ENCODE measurements around the gene LRRC37A. TPM values are rescaled to one million over a fixed set of nuclear protein-coding genes. Genes with fewer than 3 reads are reported as not detected.

Gene LRRC37A
- total and polyA plus RNA-seq, 10 of the 15 experiments (the other 5 are each of a cell fraction or from before 2014, with no cell fraction given): 0.18 to 4.0 (median 2.4) TPM

DNA sequence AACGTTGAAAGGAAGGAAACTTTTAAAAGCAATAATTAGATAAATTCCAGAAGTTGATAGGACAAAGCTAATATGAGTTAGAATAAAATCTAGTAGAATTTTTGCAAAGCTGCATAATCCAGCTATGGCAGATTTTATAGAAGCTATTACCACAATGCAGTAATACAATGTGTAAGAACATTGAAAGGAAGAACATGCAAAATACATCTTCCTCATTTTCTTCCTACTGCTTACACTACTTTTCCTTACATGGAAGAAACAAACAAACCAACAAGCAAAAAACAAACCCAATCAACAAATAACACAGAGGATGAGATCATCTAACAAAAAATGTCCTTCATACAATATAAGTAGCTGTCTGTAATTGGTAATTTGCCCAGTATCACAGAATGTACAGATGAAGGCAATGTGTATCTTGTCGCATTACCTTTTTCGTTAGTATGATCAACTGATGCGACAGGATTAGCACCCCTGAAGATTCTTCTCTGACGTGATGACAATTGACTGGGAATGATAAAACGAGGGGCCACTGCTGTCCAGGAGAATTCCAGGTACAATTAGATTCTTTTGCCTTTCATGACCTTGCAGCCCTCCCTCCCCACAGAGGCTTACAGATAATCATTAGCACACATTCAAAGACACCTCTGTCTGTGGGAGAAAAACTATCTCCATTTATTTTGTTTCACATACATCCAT is 21.2 kb upstream of the LRRC37A start:
- RAD21 ChIA-PET (ENCODE audit: unreplicated experiment): no interaction called here
- in situ Hi-C loops (cut with MboI): loop anchor here (25.0 kb wide), 1 partner anchor 686 kb away; no protein-coding TSS in a partner anchor
- Histone ChIP-seq H3K27me3 (replicated peaks in 1 of 2; ENCODE audit: control insufficient read depth in 2 of 2, insufficient read depth in 2 of 2, low read length in 1 of 2) (no peaks in the 10 kb centered on the region), H3K27ac (ENCODE audit: control insufficient read depth, insufficient read depth) (no peak overlapping the region), H3K4me3 (no peak overlapping the region), H3K4me1 (ENCODE audit: control insufficient read depth, insufficient read depth, low read length) (no peaks in the 10 kb centered on the region), H3K9ac (ENCODE audit: control insufficient read depth, insufficient read depth, low read length) (no peak overlapping the region), H3K4me2 (ENCODE audit: control insufficient read depth, insufficient read depth) (no peak overlapping the region), H4K20me1 (ENCODE audit: control insufficient read depth, insufficient read depth) (no peaks in the 10 kb centered on the region), H3K79me2 (ENCODE audit: control insufficient read depth, insufficient read depth, low read length) (no peaks in the 10 kb centered on the region), H3K36me3 (ENCODE audit: control insufficient read depth in 2 of 2, insufficient read depth in 2 of 2, low read length in 1 of 2) (no peaks in the 10 kb centered on the region), H2AFZ (ENCODE audit: control insufficient read depth, low read depth, low read length) (no peak overlapping the region), H3K9me3 (replicated peaks; ENCODE audit: control insufficient read depth, insufficient read depth, low read length) (no peaks in the 10 kb centered on the region)
- peak; percentile 84 for FAIRE-seq
- POLR2A ChIA-PET: no interaction called here
- no TSS peak for BruUV-seq (replicated peaks)
- WGBS (ENCODE audit: insufficient coverage, insufficient replicate concordance, low lambda C conversion rate, missing lambda C conversion rate): 38% methylated on average over 6 of the region's 6 CpGs
- ATAC-seq: no peak
- CTCF ChIA-PET: interaction anchor here (5.9 kb wide), 1 partner anchor 14 kb away, joined by 32 read pairs; no protein-coding TSS in a partner anchor
- intact Hi-C loops (cut with micrococcal nuclease; ENCODE audit: unreplicated experiment): no loop called here
- TF ChIP-seq RELA (IDR thresholded peaks at IDR 0.05; ENCODE audit: borderline replicate concordance, partially characterized antibody): no peak
- TF ChIP-seq, protein P1, sequence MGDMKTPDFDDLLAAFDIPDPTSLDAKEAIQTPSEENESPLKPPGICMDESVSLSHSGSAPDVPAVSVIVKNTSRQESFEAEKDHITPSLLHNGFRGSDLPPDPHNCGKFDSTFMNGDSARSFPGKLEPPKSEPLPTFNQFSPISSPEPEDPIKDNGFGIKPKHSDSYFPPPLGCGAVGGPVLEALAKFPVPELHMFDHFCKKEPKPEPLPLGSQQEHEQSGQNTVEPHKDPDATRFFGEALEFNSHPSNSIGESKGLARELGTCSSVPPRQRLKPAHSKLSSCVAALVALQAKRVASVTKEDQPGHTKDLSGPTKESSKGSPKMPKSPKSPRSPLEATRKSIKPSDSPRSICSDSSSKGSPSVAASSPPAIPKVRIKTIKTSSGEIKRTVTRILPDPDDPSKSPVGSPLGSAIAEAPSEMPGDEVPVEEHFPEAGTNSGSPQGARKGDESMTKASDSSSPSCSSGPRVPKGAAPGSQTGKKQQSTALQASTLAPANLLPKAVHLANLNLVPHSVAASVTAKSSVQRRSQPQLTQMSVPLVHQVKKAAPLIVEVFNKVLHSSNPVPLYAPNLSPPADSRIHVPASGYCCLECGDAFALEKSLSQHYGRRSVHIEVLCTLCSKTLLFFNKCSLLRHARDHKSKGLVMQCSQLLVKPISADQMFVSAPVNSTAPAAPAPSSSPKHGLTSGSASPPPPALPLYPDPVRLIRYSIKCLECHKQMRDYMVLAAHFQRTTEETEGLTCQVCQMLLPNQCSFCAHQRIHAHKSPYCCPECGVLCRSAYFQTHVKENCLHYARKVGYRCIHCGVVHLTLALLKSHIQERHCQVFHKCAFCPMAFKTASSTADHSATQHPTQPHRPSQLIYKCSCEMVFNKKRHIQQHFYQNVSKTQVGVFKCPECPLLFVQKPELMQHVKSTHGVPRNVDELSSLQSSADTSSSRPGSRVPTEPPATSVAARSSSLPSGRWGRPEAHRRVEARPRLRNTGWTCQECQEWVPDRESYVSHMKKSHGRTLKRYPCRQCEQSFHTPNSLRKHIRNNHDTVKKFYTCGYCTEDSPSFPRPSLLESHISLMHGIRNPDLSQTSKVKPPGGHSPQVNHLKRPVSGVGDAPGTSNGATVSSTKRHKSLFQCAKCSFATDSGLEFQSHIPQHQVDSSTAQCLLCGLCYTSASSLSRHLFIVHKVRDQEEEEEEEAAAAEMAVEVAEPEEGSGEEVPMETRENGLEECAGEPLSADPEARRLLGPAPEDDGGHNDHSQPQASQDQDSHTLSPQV (IDR thresholded peaks at IDR 0.05): no peak
- no peak for TF ChIP-seq LARP7 (IDR thresholded peaks at IDR 0.05)
- no peak for TF ChIP-seq CBFB (IDR thresholded peaks at IDR 0.05; ENCODE audit: low read depth)
- TF ChIP-seq, protein P2, sequence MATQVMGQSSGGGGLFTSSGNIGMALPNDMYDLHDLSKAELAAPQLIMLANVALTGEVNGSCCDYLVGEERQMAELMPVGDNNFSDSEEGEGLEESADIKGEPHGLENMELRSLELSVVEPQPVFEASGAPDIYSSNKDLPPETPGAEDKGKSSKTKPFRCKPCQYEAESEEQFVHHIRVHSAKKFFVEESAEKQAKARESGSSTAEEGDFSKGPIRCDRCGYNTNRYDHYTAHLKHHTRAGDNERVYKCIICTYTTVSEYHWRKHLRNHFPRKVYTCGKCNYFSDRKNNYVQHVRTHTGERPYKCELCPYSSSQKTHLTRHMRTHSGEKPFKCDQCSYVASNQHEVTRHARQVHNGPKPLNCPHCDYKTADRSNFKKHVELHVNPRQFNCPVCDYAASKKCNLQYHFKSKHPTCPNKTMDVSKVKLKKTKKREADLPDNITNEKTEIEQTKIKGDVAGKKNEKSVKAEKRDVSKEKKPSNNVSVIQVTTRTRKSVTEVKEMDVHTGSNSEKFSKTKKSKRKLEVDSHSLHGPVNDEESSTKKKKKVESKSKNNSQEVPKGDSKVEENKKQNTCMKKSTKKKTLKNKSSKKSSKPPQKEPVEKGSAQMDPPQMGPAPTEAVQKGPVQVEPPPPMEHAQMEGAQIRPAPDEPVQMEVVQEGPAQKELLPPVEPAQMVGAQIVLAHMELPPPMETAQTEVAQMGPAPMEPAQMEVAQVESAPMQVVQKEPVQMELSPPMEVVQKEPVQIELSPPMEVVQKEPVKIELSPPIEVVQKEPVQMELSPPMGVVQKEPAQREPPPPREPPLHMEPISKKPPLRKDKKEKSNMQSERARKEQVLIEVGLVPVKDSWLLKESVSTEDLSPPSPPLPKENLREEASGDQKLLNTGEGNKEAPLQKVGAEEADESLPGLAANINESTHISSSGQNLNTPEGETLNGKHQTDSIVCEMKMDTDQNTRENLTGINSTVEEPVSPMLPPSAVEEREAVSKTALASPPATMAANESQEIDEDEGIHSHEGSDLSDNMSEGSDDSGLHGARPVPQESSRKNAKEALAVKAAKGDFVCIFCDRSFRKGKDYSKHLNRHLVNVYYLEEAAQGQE (IDR thresholded peaks at IDR 0.05; ENCODE audit: low read depth, low read length): no peak
- SMC1A ChIA-PET (ENCODE audit: uncharacterized antibody, unreplicated experiment): interaction anchor here (0.5 to 1.8 kb wide), 2 partner anchors 12 to 508 kb away, joined by 4 to 6 read pairs; no protein-coding TSS in a partner anchor
- no peak for DNase-seq (ENCODE audit: low read depth, low spot score)

Measured in GM12878 (cell line).